Measurements from ENCODE around the gene ZSCAN18.

- TF ChIP-seq, protein P1, sequence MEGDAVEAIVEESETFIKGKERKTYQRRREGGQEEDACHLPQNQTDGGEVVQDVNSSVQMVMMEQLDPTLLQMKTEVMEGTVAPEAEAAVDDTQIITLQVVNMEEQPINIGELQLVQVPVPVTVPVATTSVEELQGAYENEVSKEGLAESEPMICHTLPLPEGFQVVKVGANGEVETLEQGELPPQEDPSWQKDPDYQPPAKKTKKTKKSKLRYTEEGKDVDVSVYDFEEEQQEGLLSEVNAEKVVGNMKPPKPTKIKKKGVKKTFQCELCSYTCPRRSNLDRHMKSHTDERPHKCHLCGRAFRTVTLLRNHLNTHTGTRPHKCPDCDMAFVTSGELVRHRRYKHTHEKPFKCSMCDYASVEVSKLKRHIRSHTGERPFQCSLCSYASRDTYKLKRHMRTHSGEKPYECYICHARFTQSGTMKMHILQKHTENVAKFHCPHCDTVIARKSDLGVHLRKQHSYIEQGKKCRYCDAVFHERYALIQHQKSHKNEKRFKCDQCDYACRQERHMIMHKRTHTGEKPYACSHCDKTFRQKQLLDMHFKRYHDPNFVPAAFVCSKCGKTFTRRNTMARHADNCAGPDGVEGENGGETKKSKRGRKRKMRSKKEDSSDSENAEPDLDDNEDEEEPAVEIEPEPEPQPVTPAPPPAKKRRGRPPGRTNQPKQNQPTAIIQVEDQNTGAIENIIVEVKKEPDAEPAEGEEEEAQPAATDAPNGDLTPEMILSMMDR (IDR thresholded peaks at IDR 0.05; ENCODE audit: insufficient read depth, low read length): no peak
- TF ChIP-seq REST (IDR thresholded peaks at IDR 0.05; ENCODE audit: insufficient replicate concordance, low read depth) (no peak), POLR2AphosphoS5 (IDR thresholded peaks at IDR 0.05; ENCODE audit: low read depth) (no peak), SPI1 (IDR thresholded peaks at IDR 0.05; ENCODE audit: borderline replicate concordance, low read depth) (no peak), GABPA (IDR thresholded peaks at IDR 0.05; ENCODE audit: low read depth) (no peak)
Measured at GRCh38 chr19:58037927-58038687, 59.9 kb downstream of the ZSCAN18 start.
